Left kidney (tissue), 2 donors: ENCODE results near the gene LATS2. TPM values are rescaled to one million over a fixed set of nuclear protein-coding genes. Genes with fewer than 3 reads are reported as not detected.

Experiments used
- DNase-seq: peaks from one replicate; pipeline ENCODE4 v3.0.0-alpha.2; 2013
- polyA plus RNA-seq: library from polyadenylated mRNA; unstranded; fragments of 120-200 nt; gene quantifications from one replicate; pipeline ENCODE4 v1.2.1, GENCODE V29; 2013; ENCODE audit not compliant: insufficient read length

LATS2 gene
- polyA plus RNA-seq, 1 donor = 24.0 TPM

- DNase-seq = no peak
These were observed 43.2 kb downstream of the LATS2 start for GRCh38 chr13:21018220-21018619.

DNA sequence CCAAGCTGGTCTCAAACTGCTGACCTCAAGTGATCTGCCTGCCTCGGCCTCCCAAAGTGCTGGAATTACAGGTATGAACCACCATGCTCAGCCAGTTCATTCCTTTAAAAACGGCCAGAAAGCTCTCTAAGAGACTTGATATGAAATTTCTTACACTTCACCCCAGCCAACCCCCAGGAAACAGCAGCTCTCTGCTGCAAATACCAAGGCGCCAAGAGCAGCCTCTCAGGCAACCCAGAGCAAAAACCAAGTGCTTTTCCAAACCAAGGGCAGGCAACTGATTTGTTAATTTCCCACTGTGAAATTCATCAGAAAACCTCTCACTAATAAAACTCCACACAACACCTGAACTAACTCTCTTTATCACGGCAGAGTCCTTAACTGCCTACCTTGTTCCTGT is 44.9 kb downstream of the LATS2 start:
- DNase-seq = no peak

- no peak for DNase-seq
These were observed 46.1 kb downstream of the LATS2 start for GRCh38 chr13:21015284-21015683.

- DNase-seq = peak; percentile 57
These were observed 46.8 kb downstream of the LATS2 start for GRCh38 chr13:21014502-21015170.

DNA sequence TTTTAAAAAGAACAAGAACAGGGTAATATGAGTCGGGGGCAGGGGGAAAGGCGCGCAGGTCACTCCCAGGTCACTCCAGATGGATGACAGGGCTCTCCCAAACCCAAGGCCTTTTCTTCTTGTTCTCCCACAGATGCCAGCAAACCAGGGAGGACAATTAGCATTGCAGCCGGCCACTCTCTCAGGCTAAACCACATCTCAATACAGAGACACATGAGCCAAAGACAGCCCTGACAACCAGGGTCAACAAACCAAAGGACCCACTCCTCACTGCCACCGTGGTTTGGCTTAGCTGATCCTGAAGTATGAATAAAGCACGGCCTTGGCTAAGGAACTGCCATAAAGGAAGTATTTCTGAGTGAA is 47.3 kb downstream of the LATS2 start:
- DNase-seq = no peak

DNA sequence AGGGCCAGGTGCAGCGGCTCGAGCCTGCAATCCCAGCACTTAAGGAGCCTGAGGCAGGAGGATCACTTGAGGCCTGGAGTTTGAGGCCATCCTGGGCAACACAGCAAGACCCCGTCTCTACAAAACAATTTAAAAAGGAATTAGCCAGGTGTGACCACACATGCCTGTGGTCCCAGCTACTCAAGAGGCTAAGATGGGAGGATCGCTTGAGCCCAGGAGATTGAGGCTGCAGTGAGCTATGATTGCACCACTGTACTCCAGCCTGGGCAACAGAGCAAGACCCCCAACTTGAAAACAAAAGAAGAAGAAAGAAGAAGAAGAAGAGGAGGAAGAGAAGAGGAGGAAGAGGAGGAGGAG is 47.7 kb downstream of the LATS2 start:
- no peak for DNase-seq

DNA sequence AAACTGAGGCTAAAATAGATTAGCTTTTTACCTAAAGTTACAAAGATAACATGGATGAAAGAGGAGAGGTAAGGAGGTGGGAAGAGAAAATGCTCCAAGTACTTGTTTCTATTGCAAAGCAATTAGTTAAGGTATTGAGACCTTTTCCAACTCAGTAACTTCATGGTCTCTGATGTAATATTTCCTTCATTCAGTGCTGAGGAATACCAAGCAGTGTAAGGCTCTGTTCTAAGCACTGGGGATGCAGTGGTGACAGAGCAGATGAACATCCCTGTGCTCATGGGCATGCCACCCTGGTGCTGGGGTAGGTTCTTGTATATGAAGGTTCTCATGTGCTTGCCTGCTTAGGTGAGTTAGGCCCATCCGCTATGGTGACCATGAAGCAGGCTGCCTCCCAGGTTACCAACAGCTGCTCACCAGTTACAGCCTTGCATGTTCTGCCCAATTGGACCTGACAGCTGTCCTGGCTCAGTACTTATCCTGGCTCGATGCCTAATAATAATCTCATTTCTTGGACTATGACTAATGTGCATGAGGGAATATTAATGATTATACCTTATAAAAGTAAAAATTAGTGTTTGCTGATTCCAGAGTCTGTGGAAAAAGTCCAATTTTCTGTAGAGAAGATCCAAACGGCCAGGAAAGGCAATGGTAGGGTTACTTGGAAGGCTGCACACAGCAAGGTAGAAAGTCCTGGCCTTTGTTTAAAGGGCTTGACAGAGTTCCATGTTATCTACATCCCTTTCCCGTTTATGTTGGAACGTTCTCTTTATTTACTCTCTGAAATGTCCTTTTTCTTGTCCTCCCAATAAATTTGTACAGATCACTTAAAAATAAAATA is 48.3 kb downstream of the LATS2 start:
- no peak for DNase-seq

- DNase-seq = no peak
These were observed 49.2 kb downstream of the LATS2 start for GRCh38 chr13:21012211-21012610.

GRCh38 chr13:21011378-21011777 is 50.0 kb downstream of the LATS2 start:
- DNase-seq = no peak

DNA sequence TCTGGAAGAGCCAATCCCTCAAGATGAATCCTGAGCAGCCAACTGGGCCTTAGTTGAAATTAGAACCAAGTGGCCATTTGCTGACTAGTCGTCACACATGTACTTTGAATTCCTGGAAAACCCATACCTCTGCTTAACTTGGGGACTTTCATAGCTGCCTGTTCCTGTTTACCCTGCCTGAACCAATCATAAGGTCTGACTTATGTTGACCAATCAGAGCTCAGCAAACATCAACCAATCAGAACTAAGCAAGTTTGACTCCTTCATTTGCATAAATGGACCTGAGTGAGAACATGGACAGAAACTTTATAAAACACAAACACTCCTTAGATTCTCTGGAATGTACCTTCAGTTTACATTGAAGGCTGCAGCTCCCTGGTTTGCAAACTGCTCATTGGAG is 50.8 kb downstream of the LATS2 start:
- DNase-seq = no peak

- no peak for DNase-seq
These were observed 52.4 kb downstream of the LATS2 start for GRCh38 chr13:21009036-21009435.

- no peak for DNase-seq
These were observed 53.4 kb downstream of the LATS2 start for GRCh38 chr13:21008026-21008425.

GRCh38 chr13:21006141-21007005 is 55.0 kb downstream of the LATS2 start:
- no peak for DNase-seq

DNA sequence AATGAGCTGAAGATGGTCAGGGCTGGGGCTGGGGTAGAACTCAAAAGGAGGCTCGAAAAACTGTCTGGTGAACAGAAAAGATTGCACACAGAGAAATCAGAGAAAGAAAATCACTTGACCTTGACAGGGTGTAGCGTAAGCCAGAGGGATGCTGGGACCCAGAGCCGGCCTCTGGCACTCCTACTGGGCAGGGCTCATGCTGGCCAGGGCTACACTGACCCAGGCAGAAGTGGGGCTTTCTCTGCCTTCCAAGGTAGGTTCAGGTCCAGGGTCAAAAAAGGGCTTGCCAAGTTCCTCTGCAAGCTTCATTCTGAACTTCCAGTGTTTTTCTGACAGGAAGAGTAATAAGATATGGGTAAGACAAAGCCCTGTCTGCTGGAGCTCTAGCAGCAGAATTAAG is 56.2 kb downstream of the LATS2 start:
- DNase-seq = no peak

DNA sequence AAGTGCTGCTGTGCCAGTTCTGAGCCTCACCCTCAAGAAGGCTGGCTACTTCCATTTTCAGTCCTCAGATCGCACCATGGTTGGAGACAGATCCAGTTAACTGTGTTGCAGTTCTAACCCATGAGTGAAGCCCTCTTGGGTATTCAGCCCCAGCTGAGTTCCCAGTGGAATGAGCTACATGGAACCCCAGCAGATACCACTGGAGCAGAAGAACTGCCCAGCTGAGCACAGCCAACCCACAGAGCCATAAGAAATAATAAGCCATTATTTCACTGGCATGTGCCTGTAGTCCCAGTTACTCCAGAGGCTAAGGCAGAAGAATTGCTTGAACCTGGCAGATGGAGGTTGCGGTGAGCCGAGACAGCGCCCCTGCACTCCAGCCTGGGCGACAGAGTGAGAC is 59.9 kb downstream of the LATS2 start:
- no peak for DNase-seq

DNA sequence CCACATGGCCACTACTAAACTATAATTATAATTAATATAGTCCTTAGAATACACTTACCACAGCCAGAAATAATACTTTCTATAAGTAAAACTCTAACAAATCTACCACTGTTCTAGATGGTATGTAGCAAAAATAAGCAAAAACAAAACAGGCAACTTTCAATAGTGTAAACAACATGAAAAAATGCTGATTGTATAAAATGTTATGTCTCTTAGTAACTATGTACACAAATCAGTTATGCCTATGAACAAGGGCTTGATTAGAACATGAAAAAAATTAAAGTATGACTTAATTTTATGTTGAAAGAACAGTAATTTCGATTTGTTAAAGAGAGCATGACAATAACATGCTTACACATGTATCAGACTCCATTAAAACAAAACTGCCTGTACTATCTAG is 60.7 kb downstream of the LATS2 start:
- no peak for DNase-seq

GRCh38 chr13:20998649-20999415 is 62.6 kb downstream of the LATS2 start:
- DNase-seq = no peak

DNA sequence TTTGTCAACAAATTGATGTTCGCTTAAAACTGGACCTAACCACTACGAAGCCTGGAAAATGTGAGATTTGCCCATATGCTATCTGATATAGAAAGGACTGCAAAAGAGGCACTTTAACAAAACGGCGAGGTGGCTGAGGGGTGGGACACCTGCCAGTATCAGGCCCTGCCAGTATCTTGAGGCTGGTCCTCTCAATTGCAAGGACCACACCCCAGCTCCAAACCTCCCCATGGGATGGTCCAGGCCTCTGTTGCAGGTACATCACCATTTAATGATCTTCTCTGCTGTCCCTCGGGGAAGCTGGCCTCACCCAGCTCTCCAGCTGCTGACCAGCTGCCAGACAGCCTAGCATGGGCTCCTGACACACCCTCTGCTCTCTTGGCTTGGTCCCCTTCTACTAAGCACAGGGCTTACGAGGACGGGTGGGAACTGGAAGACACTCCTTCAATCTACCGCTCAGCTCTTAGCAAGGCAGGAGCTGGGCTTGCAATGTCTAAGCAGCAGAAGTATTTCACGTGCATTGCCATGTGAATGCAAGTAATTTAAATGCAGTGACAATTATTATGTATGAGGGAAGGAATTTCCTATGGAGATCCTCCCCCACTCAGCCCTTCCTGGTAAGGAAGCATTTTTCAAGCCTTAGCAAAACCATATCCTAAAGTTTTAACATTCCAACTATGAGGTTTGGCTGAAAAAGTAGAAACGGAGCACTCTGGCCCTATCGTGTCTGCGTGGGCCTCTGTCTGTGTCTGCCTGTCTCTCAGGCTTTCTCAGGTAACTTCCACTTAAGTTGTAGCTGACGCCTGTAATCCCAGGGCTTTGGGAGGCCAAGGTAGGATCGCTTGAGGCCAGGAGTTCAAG is 63.9 kb downstream of the LATS2 start:
- DNase-seq = no peak

DNA sequence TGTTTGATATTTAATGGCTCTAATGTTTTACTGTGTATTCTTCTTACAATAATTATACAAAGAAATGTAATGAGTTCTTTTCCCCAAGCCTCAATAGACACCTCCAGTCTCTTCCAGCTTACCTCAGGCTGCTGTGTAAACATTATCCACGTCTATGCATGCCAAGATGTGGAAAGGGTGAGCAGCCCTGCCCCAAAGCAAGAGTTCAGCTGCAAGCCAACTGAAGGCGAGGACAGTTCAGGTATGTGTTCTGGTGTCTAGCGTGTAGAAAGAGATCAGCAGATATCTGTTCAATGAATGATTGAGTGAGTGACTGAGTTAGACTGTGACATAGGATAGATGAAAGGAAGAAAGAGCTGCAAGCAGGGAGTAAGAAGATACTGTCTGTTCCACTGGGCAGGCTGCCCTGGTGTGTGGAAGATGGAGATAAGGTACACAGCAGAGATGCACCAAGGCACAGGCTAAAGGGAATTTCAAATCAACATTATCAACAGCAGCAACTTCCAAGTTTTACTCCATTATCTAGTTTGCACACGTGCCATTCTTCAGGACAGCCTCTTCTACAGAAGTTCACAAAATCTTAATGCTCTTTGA is 66.0 kb downstream of the LATS2 start:
- DNase-seq = no peak

- DNase-seq = no peak
These were observed 67.0 kb downstream of the LATS2 start for GRCh38 chr13:20994441-20994821.
